ENCODE measurements around the gene LBP. TPM values are rescaled to one million over a fixed set of nuclear protein-coding genes. Genes with fewer than 3 reads are reported as not detected.

Gene LBP
- total RNA-seq, 1 donor from 2014 or later = not detected

- Mint-ChIP-seq H3K27me3 (no peaks in the 10 kb centered on the region), H3K4me1 (peaks cover 9% of the 10 kb centered on the region), H3K36me3 (ENCODE audit: low read depth) (peaks cover 98% of the 10 kb centered on the region), H3K27ac (peak overlapping the region; percentile 31), H3K4me3 (no peak overlapping the region), H3K9me3 (no peaks in the 10 kb centered on the region)
- CTCF ChIA-PET = interaction anchor here (1.2 to 1.5 kb wide), 2 partner anchors 12 to 23 kb away, joined by 3 to 5 read pairs; partner anchors contain the start of gene SNHG17
- intact Hi-C loops (cut with micrococcal nuclease) = no loop called here
- DNase-seq (no peak), ATAC-seq (ENCODE audit: low read depth) (no peak)
- POLR2A ChIA-PET = interaction anchor here (0.6 to 1.3 kb wide), 2 partner anchors 12 to 55 kb away, joined by 3 to 4 read pairs; partner anchors contain the start of gene SNHG17
- TF ChIP-seq, protein P1, sequence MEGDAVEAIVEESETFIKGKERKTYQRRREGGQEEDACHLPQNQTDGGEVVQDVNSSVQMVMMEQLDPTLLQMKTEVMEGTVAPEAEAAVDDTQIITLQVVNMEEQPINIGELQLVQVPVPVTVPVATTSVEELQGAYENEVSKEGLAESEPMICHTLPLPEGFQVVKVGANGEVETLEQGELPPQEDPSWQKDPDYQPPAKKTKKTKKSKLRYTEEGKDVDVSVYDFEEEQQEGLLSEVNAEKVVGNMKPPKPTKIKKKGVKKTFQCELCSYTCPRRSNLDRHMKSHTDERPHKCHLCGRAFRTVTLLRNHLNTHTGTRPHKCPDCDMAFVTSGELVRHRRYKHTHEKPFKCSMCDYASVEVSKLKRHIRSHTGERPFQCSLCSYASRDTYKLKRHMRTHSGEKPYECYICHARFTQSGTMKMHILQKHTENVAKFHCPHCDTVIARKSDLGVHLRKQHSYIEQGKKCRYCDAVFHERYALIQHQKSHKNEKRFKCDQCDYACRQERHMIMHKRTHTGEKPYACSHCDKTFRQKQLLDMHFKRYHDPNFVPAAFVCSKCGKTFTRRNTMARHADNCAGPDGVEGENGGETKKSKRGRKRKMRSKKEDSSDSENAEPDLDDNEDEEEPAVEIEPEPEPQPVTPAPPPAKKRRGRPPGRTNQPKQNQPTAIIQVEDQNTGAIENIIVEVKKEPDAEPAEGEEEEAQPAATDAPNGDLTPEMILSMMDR (IDR thresholded peaks at IDR 0.05) = no peak
These were observed 77.3 kb downstream of the LBP start for GRCh38 chr20:38423541-38423940.

GRCh38 chr20:38424401-38424800 lies 78.1 kb downstream of the LBP start:
- Mint-ChIP-seq H3K36me3 (ENCODE audit: low read depth) (peaks cover 98% of the 10 kb centered on the region), H3K4me1 (peaks cover 9% of the 10 kb centered on the region), H3K9me3 (no peaks in the 10 kb centered on the region), H3K27ac (no peak overlapping the region), H3K4me3 (no peak overlapping the region), H3K27me3 (no peaks in the 10 kb centered on the region)
- ChIA-PET POLR2A (interaction anchor here (1.3 kb wide), 1 partner anchor 11 kb away, joined by 4 read pairs; the partner anchor contains the start of gene SNHG17), CTCF (interaction anchor here (1.2 to 1.5 kb wide), 2 partner anchors 11 to 22 kb away, joined by 3 to 5 read pairs; partner anchors contain the start of gene SNHG17)
- TF ChIP-seq, protein P1 (IDR thresholded peaks at IDR 0.05) = no peak
- intact Hi-C loops (cut with micrococcal nuclease) = no loop called here
- DNase-seq (no peak), ATAC-seq (ENCODE audit: low read depth) (no peak)

GRCh38 chr20:38426006-38426897 lies 80.0 kb downstream of the LBP start:
- Mint-ChIP-seq H3K9me3 (no peaks in the 10 kb centered on the region), H3K27me3 (no peaks in the 10 kb centered on the region), H3K4me1 (peaks cover 9% of the 10 kb centered on the region), H3K4me3 (no peak overlapping the region), H3K27ac (no peak overlapping the region), H3K36me3 (ENCODE audit: low read depth) (peaks cover 95% of the 10 kb centered on the region)
- ChIA-PET CTCF (no interaction called here), POLR2A (interaction anchor here (0.6 to 0.9 kb wide), 2 partner anchors 8 to 209 kb away, joined by 4 to 5 read pairs; partner anchors contain the start of gene SNHG17)
- no peak for ATAC-seq (ENCODE audit: low read depth)
- intact Hi-C loops (cut with micrococcal nuclease) = no loop called here
- DNase-seq = no peak
- TF ChIP-seq, protein P1 (IDR thresholded peaks at IDR 0.05) = no peak

Other genes with a start within 250 kb of the LBP start
- gene TGM2, start 181.2 kb upstream of the LBP start, total RNA-seq = 20.8 and 22.9 TPM in 2 replicates
- not detected in 2 replicates for gene KIAA1755, start 85.7 kb upstream of the LBP start, total RNA-seq
- gene BPI, start 42.3 kb upstream of the LBP start, total RNA-seq = not detected in 2 replicates
- 62.6 and 75.2 TPM in 2 replicates for gene SNHG17, start 88.8 kb downstream of the LBP start, total RNA-seq
- 40.2 and 48.3 TPM in 2 replicates for gene RALGAPB, start 126.4 kb downstream of the LBP start, total RNA-seq
- gene ADIG, start 234.7 kb downstream of the LBP start, total RNA-seq = not detected in 2 replicates

Data from activated B cell treated with CpG ODN at 0.5 μM for 24 hours (primary cell).